Measurements from ENCODE around the gene PLCH1.

GRCh38 chr3:155763870-155764463 is 19.1 kb upstream of the PLCH1 start:
- TF ChIP-seq CTCF (IDR thresholded peaks at IDR 0.05) (no peak), EZH2phosphoT487 (IDR thresholded peaks at IDR 0.05) (no peak), EZH2 (IDR thresholded peaks at IDR 0.05) (no peak)

All from neural progenitor cell (in vitro differentiated cells).